MM.1S (cell line): ENCODE results near the gene SF3A2.

ENCODE experiments used
- DNase-seq: peaks from one replicate; pipeline ENCODE4 v3.0.0-alpha.2; 2015
- H2AFZ ChIP-seq: fragments of 300-600 bp; sonication (generic); 2 replicates; pipeline ENCODE4 v1.6.0; 2016; ENCODE audit warnings: antibody characterized with exemption, low read length
- H3F3A ChIP-seq: fragments of 300-600 bp; sonication (generic); 2 replicates; pipeline ENCODE4 v1.6.1; 2016; ENCODE audit warnings: mild to moderate bottlenecking, antibody characterized with exemption, low read length, moderate library complexity, mixed read lengths; ENCODE audit not compliant: insufficient read depth
- H3K27ac ChIP-seq: fragments of 300-600 bp; sonication (generic); 2 replicates; pipeline ENCODE4 v1.5.1; 2016; ENCODE audit warnings: mild to moderate bottlenecking, low read length
- H3K27me3 ChIP-seq: fragments of 300-600 bp; sonication (generic); replicated peaks from 2 replicates; pipeline ENCODE4 v1.6.0; 2016; ENCODE audit warnings: low read length; ENCODE audit not compliant: insufficient read depth
- H3K36me3 ChIP-seq: fragments of 300-600 bp; sonication (generic); replicated peaks from 2 replicates; pipeline ENCODE4 v1.6.1; 2016; ENCODE audit warnings: mild to moderate bottlenecking, low read length, mixed read lengths; ENCODE audit not compliant: insufficient read depth
- H3K4me1 ChIP-seq: fragments of 300-600 bp; sonication (generic); 2 replicates; pipeline ENCODE4 v1.6.1; 2016; ENCODE audit warnings: low read length, mixed read lengths
- H3K4me2 ChIP-seq: fragments of 300-600 bp; sonication (generic); 2 replicates; pipeline ENCODE4 v1.6.0; 2016; ENCODE audit warnings: low read depth, low read length
- H3K4me3 ChIP-seq: fragments of 300-600 bp; sonication (generic); 2 replicates; pipeline ENCODE4 v1.5.1; 2016; ENCODE audit warnings: low read length, mixed read lengths
- H3K79me2 ChIP-seq: fragments of 300-600 bp; sonication (generic); 2 replicates; pipeline ENCODE4 v1.6.1; 2016; ENCODE audit warnings: mixed run types, low read length, mixed read lengths
- H3K9ac ChIP-seq: fragments of 300-600 bp; sonication (generic); 2 replicates; pipeline ENCODE4 v1.6.1; 2016; ENCODE audit warnings: low read length, mixed read lengths
- H3K9me2 ChIP-seq: fragments of 300-600 bp; sonication (generic); replicated peaks from 2 replicates; pipeline ENCODE4 v1.6.1; 2016; ENCODE audit warnings: mild to moderate bottlenecking, low read length, mixed read lengths; ENCODE audit not compliant: insufficient read depth
- H3K9me3 ChIP-seq: fragments of 300-600 bp; sonication (generic); replicated peaks from 2 replicates; pipeline ENCODE4 v1.6.1; 2016; ENCODE audit warnings: mild to moderate bottlenecking, low read length, mixed read lengths; ENCODE audit not compliant: insufficient read depth
- H4K20me1 ChIP-seq: fragments of 300-600 bp; sonication (generic); 2 replicates; pipeline ENCODE4 v1.6.1; 2016; ENCODE audit warnings: mild to moderate bottlenecking, low read length, moderate library complexity, mixed read lengths; ENCODE audit not compliant: insufficient read depth
- CTCF ChIP-seq: fragments of 300-600 bp; sonication (generic); IDR thresholded peaks from 2 replicates; pipeline ENCODE4 v1.5.1; 2016; ENCODE audit warnings: antibody characterized with exemption, low read length, mixed read lengths
- EZH2 ChIP-seq: fragments of 300-600 bp; sonication (generic); optimal IDR thresholded peaks from 2 replicates; pipeline ENCODE3; 2017; ENCODE audit warnings: low read depth, mild to moderate bottlenecking, antibody characterized with exemption, low read length, mixed read lengths
- EZH2phosphoT487 ChIP-seq: fragments of 300-600 bp; sonication (generic); IDR thresholded peaks from 2 replicates; pipeline ENCODE4 v1.6.1; 2018; ENCODE audit warnings: antibody characterized with exemption, low read length

SF3A2 gene

DNA sequence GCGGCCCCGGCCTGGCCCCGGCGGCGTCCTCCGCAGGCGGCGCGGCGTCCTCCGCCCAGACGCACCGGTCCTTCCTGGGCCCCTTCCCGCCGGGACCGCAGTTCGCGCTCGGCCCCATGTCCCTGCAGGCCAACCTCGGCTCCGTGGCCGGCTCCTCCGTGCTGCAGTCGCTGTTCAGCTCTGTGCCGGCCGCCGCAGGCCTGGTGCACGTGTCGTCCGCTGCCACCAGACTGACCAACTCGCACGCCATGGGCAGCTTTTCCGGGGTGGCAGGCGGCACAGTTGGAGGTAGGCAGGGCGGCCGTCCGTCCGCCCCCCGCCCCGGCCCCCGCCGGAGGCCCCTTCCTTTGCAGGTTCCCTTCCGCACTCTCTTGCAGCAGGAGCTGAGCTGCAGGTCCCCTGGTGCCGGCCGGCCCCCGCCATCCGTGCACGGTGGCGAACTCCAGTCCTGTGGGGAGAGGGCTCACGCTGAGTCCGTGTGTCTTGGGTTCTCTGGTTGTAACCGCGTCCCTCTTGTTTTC is 9.7 kb upstream of the SF3A2 start:
- Histone ChIP-seq H3K9me2 (no peaks in the 10 kb centered on the region), H3K27ac (no peak overlapping the region), H3F3A (peaks cover 21% of the 10 kb centered on the region), H3K79me2 (peaks cover 56% of the 10 kb centered on the region), H3K4me3 (no peak overlapping the region), H3K4me1 (no peaks in the 10 kb centered on the region), H4K20me1 (peaks cover 6% of the 10 kb centered on the region; the same call in 1 of the 2 replicates), H3K36me3 (peaks cover 22% of the 10 kb centered on the region), H3K9me3 (no peaks in the 10 kb centered on the region), H3K9ac (no peak overlapping the region), H3K4me2 (no peak overlapping the region), H3K27me3 (no peaks in the 10 kb centered on the region), H2AFZ (no peak overlapping the region)
- TF ChIP-seq EZH2phosphoT487 (no peak), EZH2 (no peak), CTCF (no peak)
- no peak for DNase-seq

- Histone ChIP-seq H4K20me1 (peaks cover 6% of the 10 kb centered on the region; the same call in 1 of the 2 replicates), H3F3A (peaks cover 26% of the 10 kb centered on the region), H3K27me3 (no peaks in the 10 kb centered on the region), H3K9ac (no peak overlapping the region), H2AFZ (no peak overlapping the region), H3K9me2 (no peaks in the 10 kb centered on the region), H3K79me2 (peaks cover 58% of the 10 kb centered on the region), H3K9me3 (no peaks in the 10 kb centered on the region), H3K36me3 (peaks cover 22% of the 10 kb centered on the region), H3K27ac (no peak overlapping the region), H3K4me3 (no peak overlapping the region), H3K4me2 (no peak overlapping the region), H3K4me1 (no peaks in the 10 kb centered on the region)
- no peak for DNase-seq
- TF ChIP-seq EZH2phosphoT487 (no peak), CTCF (no peak), EZH2 (no peak)
These were observed 9.0 kb upstream of the SF3A2 start for GRCh38 chr19:2227415-2228156.

- no peak for DNase-seq
- Histone ChIP-seq H3K36me3 (peaks cover 22% of the 10 kb centered on the region), H3K9ac (no peak overlapping the region), H3K4me2 (no peak overlapping the region), H4K20me1 (peaks cover 6% of the 10 kb centered on the region; the same call in 1 of the 2 replicates), H3K27me3 (no peaks in the 10 kb centered on the region), H2AFZ (no peak overlapping the region), H3K9me2 (no peaks in the 10 kb centered on the region), H3K9me3 (no peaks in the 10 kb centered on the region), H3F3A (peaks cover 34% of the 10 kb centered on the region), H3K79me2 (peaks cover 66% of the 10 kb centered on the region), H3K27ac (no peak overlapping the region), H3K4me3 (no peak overlapping the region), H3K4me1 (no peaks in the 10 kb centered on the region)
- TF ChIP-seq EZH2 (no peak), EZH2phosphoT487 (no peak), CTCF (no peak)
These were observed 8.2 kb upstream of the SF3A2 start for GRCh38 chr19:2228157-2229030.
